ENCODE data around the gene BRD9. TPM values are rescaled to one million over a fixed set of nuclear protein-coding genes. Genes with fewer than 3 reads are reported as not detected.

Gene BRD9
- total RNA-seq, 1 donor from 2014 or later = 22.4 TPM

- H3K9ac ChIP-seq (ENCODE audit: low read depth in 1 of 3, low read length in 3 of 3) = no peak overlapping the region
- peaks cover 0 to 5% (median 0%) of the 10 kb centered on the region in 3 donors for H3K4me1 ChIP-seq (ENCODE audit: control insufficient read depth in 3 of 3, insufficient read depth in 3 of 3, low read length in 3 of 3)
- no peak overlapping the region for H3K4me3 ChIP-seq (ENCODE audit: low read length in 3 of 3)
- H3K27me3 ChIP-seq (ENCODE audit: control insufficient read depth in 3 of 3, insufficient read depth in 3 of 3, low read length in 3 of 3) = no peaks in the 10 kb centered on the region
- H3K9me3 ChIP-seq (ENCODE audit: control insufficient read depth in 3 of 3, low read length in 3 of 3) = no peaks in the 10 kb centered on the region
- no peak overlapping the region for H3K27ac ChIP-seq (ENCODE audit: low read depth, low read length)
- no peaks in the 10 kb centered on the region for H3K36me3 ChIP-seq (ENCODE audit: control insufficient read depth in 3 of 3, insufficient read depth in 3 of 3, low read length in 3 of 3)
Measured at GRCh38 chr5:903756-904096, 11.1 kb upstream of the BRD9 start.

GRCh38 chr5:902129-902916 lies 9.7 kb upstream of the BRD9 start:
- Histone ChIP-seq H3K27me3 (ENCODE audit: control insufficient read depth in 3 of 3, insufficient read depth in 3 of 3, low read length in 3 of 3) (no peaks in the 10 kb centered on the region), H3K4me3 (ENCODE audit: low read length in 3 of 3) (no peak overlapping the region), H3K4me1 (ENCODE audit: control insufficient read depth in 3 of 3, insufficient read depth in 3 of 3, low read length in 3 of 3) (peaks cover 0 to 5% (median 0%) of the 10 kb centered on the region in 3 donors), H3K9ac (ENCODE audit: low read depth in 1 of 3, low read length in 3 of 3) (no peak overlapping the region), H3K27ac (ENCODE audit: low read depth, low read length) (no peak overlapping the region), H3K36me3 (ENCODE audit: control insufficient read depth in 3 of 3, insufficient read depth in 3 of 3, low read length in 3 of 3) (no peaks in the 10 kb centered on the region), H3K9me3 (ENCODE audit: control insufficient read depth in 3 of 3, low read length in 3 of 3) (no peaks in the 10 kb centered on the region)

- Histone ChIP-seq H3K27me3 (ENCODE audit: control insufficient read depth in 3 of 3, insufficient read depth in 3 of 3, low read length in 3 of 3) (no peaks in the 10 kb centered on the region), H3K9me3 (ENCODE audit: control insufficient read depth in 3 of 3, low read length in 3 of 3) (no peaks in the 10 kb centered on the region), H3K36me3 (ENCODE audit: control insufficient read depth in 3 of 3, insufficient read depth in 3 of 3, low read length in 3 of 3) (no peaks in the 10 kb centered on the region), H3K4me1 (ENCODE audit: control insufficient read depth in 3 of 3, insufficient read depth in 3 of 3, low read length in 3 of 3) (peaks cover 0 to 5% (median 0%) of the 10 kb centered on the region in 3 donors), H3K4me3 (ENCODE audit: low read length in 3 of 3) (no peak overlapping the region), H3K9ac (ENCODE audit: low read depth in 1 of 3, low read length in 3 of 3) (no peak overlapping the region), H3K27ac (ENCODE audit: low read depth, low read length) (no peak overlapping the region)
Measured at GRCh38 chr5:900781-901180, 8.2 kb upstream of the BRD9 start.

GRCh38 chr5:893711-894110 lies 1.1 kb upstream of the BRD9 start:
- Histone ChIP-seq H3K9ac (ENCODE audit: low read depth in 1 of 3, low read length in 3 of 3) (peak overlapping the region in 1 of 3 donors; percentile 93), H3K4me1 (ENCODE audit: control insufficient read depth in 3 of 3, insufficient read depth in 3 of 3, low read length in 3 of 3) (peaks cover 13 to 23% (median 20%) of the 10 kb centered on the region in 3 donors), H3K9me3 (ENCODE audit: control insufficient read depth in 3 of 3, low read length in 3 of 3) (no peaks in the 10 kb centered on the region), H3K27ac (ENCODE audit: low read depth, low read length) (no peak overlapping the region), H3K27me3 (ENCODE audit: control insufficient read depth in 3 of 3, insufficient read depth in 3 of 3, low read length in 3 of 3) (no peaks in the 10 kb centered on the region), H3K36me3 (ENCODE audit: control insufficient read depth in 3 of 3, insufficient read depth in 3 of 3, low read length in 3 of 3) (peaks cover 18 to 26% (median 21%) of the 10 kb centered on the region in 3 donors), H3K4me3 (ENCODE audit: low read length in 3 of 3) (no peak overlapping the region)

- H3K9ac ChIP-seq (ENCODE audit: low read depth in 1 of 3, low read length in 3 of 3) = peak overlapping the region in 1 of 3 donors; percentile 93
- H3K4me1 ChIP-seq (ENCODE audit: control insufficient read depth in 3 of 3, insufficient read depth in 3 of 3, low read length in 3 of 3) = peaks cover 13 to 23% (median 20%) of the 10 kb centered on the region in 3 donors
- no peaks in the 10 kb centered on the region for H3K9me3 ChIP-seq (ENCODE audit: control insufficient read depth in 3 of 3, low read length in 3 of 3)
- H3K27ac ChIP-seq (ENCODE audit: low read depth, low read length) = no peak overlapping the region
- H3K36me3 ChIP-seq (ENCODE audit: control insufficient read depth in 3 of 3, insufficient read depth in 3 of 3, low read length in 3 of 3) = peaks cover 24 to 32% (median 27%) of the 10 kb centered on the region in 3 donors
- H3K27me3 ChIP-seq (ENCODE audit: control insufficient read depth in 3 of 3, insufficient read depth in 3 of 3, low read length in 3 of 3) = no peaks in the 10 kb centered on the region
- H3K4me3 ChIP-seq (ENCODE audit: low read length in 3 of 3) = peak overlapping the region; percentile 67 to 92 (median 91)
Measured at GRCh38 chr5:893137-893506, 521 bp upstream of the BRD9 start.

- H3K4me3 ChIP-seq (ENCODE audit: low read length in 3 of 3) = peak overlapping the region; percentile 91 to 97 (median 92)
- no peaks in the 10 kb centered on the region for H3K9me3 ChIP-seq (ENCODE audit: control insufficient read depth in 3 of 3, low read length in 3 of 3)
- no peaks in the 10 kb centered on the region for H3K27me3 ChIP-seq (ENCODE audit: control insufficient read depth in 3 of 3, insufficient read depth in 3 of 3, low read length in 3 of 3)
- peaks cover 13 to 23% (median 20%) of the 10 kb centered on the region in 3 donors for H3K4me1 ChIP-seq (ENCODE audit: control insufficient read depth in 3 of 3, insufficient read depth in 3 of 3, low read length in 3 of 3)
- H3K27ac ChIP-seq (ENCODE audit: low read depth, low read length) = peak overlapping the region; percentile 84
- peaks cover 35 to 43% (median 39%) of the 10 kb centered on the region in 3 donors for H3K36me3 ChIP-seq (ENCODE audit: control insufficient read depth in 3 of 3, insufficient read depth in 3 of 3, low read length in 3 of 3)
- H3K9ac ChIP-seq (ENCODE audit: low read depth in 1 of 3, low read length in 3 of 3) = peak overlapping the region; percentile 89 to 93 (median 92)
Measured at GRCh38 chr5:891837-892393, 686 bp downstream of the BRD9 start.

GRCh38 chr5:891117-891836 lies 1.3 kb downstream of the BRD9 start:
- Histone ChIP-seq H3K36me3 (ENCODE audit: control insufficient read depth in 3 of 3, insufficient read depth in 3 of 3, low read length in 3 of 3) (peaks cover 42 to 50% (median 45%) of the 10 kb centered on the region in 3 donors), H3K9ac (ENCODE audit: low read depth in 1 of 3, low read length in 3 of 3) (peak overlapping the region; percentile 89 to 93 (median 92)), H3K4me1 (ENCODE audit: control insufficient read depth in 3 of 3, insufficient read depth in 3 of 3, low read length in 3 of 3) (peaks cover 13 to 23% (median 20%) of the 10 kb centered on the region in 3 donors), H3K4me3 (ENCODE audit: low read length in 3 of 3) (peak overlapping the region; percentile 91 to 97 (median 92)), H3K27ac (ENCODE audit: low read depth, low read length) (no peak overlapping the region), H3K27me3 (ENCODE audit: control insufficient read depth in 3 of 3, insufficient read depth in 3 of 3, low read length in 3 of 3) (no peaks in the 10 kb centered on the region), H3K9me3 (ENCODE audit: control insufficient read depth in 3 of 3, low read length in 3 of 3) (no peaks in the 10 kb centered on the region)

GRCh38 chr5:889075-889710 lies 3.4 kb downstream of the BRD9 start:
- Histone ChIP-seq H3K4me3 (ENCODE audit: low read length in 3 of 3) (no peak overlapping the region), H3K27ac (ENCODE audit: low read depth, low read length) (no peak overlapping the region), H3K4me1 (ENCODE audit: control insufficient read depth in 3 of 3, insufficient read depth in 3 of 3, low read length in 3 of 3) (peaks cover 13 to 23% (median 20%) of the 10 kb centered on the region in 3 donors), H3K9ac (ENCODE audit: low read depth in 1 of 3, low read length in 3 of 3) (no peak overlapping the region), H3K36me3 (ENCODE audit: control insufficient read depth in 3 of 3, insufficient read depth in 3 of 3, low read length in 3 of 3) (peaks cover 62 to 69% (median 66%) of the 10 kb centered on the region in 3 donors), H3K9me3 (ENCODE audit: control insufficient read depth in 3 of 3, low read length in 3 of 3) (no peaks in the 10 kb centered on the region), H3K27me3 (ENCODE audit: control insufficient read depth in 3 of 3, insufficient read depth in 3 of 3, low read length in 3 of 3) (no peaks in the 10 kb centered on the region)

GRCh38 chr5:888638-889035 lies 4.0 kb downstream of the BRD9 start:
- H3K27ac ChIP-seq (ENCODE audit: low read depth, low read length) = no peak overlapping the region

More at GRCh38 chr5:888638-889035, 4.0 kb downstream of the BRD9 start:
- Histone ChIP-seq H3K9me3 (ENCODE audit: control insufficient read depth in 3 of 3, low read length in 3 of 3) (no peaks in the 10 kb centered on the region), H3K27me3 (ENCODE audit: control insufficient read depth in 3 of 3, insufficient read depth in 3 of 3, low read length in 3 of 3) (no peaks in the 10 kb centered on the region), H3K4me1 (ENCODE audit: control insufficient read depth in 3 of 3, insufficient read depth in 3 of 3, low read length in 3 of 3) (peaks cover 13 to 23% (median 19%) of the 10 kb centered on the region in 3 donors), H3K4me3 (ENCODE audit: low read length in 3 of 3) (no peak overlapping the region), H3K9ac (ENCODE audit: low read depth in 1 of 3, low read length in 3 of 3) (no peak overlapping the region), H3K36me3 (ENCODE audit: control insufficient read depth in 3 of 3, insufficient read depth in 3 of 3, low read length in 3 of 3) (peaks cover 67 to 75% (median 72%) of the 10 kb centered on the region in 3 donors)

Measured in skeletal muscle tissue (tissue), 4 donors.